ENCODE results near the gene MICAL1.

GRCh38 chr6:109442393-109442924 lies 13.1 kb downstream of the MICAL1 start:
- TF ChIP-seq CTCF (IDR thresholded peaks at IDR 0.05) (no peak), EZH2 (IDR thresholded peaks at IDR 0.05) (no peak)

Data from neural progenitor cell (in vitro differentiated cells).